ENCODE measurements around the gene GPLD1.

Gene GPLD1, protein sequence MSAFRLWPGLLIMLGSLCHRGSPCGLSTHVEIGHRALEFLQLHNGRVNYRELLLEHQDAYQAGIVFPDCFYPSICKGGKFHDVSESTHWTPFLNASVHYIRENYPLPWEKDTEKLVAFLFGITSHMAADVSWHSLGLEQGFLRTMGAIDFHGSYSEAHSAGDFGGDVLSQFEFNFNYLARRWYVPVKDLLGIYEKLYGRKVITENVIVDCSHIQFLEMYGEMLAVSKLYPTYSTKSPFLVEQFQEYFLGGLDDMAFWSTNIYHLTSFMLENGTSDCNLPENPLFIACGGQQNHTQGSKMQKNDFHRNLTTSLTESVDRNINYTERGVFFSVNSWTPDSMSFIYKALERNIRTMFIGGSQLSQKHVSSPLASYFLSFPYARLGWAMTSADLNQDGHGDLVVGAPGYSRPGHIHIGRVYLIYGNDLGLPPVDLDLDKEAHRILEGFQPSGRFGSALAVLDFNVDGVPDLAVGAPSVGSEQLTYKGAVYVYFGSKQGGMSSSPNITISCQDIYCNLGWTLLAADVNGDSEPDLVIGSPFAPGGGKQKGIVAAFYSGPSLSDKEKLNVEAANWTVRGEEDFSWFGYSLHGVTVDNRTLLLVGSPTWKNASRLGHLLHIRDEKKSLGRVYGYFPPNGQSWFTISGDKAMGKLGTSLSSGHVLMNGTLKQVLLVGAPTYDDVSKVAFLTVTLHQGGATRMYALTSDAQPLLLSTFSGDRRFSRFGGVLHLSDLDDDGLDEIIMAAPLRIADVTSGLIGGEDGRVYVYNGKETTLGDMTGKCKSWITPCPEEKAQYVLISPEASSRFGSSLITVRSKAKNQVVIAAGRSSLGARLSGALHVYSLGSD

DNA sequence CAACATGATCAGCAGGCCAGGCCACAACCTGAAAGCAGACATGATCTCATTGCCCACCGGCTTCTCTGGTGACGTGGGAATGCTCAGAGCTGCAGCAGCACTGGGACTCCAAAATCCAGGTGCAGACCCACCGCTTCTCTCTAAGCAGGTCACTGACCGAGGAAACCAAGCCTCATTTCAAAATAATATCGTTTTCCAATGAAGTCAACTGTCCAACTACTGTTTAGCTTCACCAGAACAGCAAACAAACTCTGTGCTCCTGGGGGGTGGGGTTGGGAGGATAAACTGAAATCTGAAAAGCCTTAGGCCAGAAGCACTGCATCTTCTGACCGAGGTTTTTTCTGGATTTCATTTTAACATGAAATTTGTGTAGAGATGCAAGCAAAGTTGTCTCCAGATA lies at the start of gene GPLD1:
GPLD1 (minus strand) TSS at position 109 of the 400 bp plus-strand sequence; CDS start at position 42, 67 bp downstream.
- Histone ChIP-seq H3K4me1 (ENCODE audit: control insufficient read depth, low read depth, low read length) (no peaks in the 10 kb centered on the region), H3K27ac (ENCODE audit: low read length) (no peak within 1 kb of the TSS), H3K27me3 (ENCODE audit: control insufficient read depth, insufficient read depth, low read length) (peaks cover 14% of the 10 kb centered on the region), H3K4me3 (ENCODE audit: low read length) (no peak within 1 kb of the TSS), H3K9ac (ENCODE audit: low read length) (no peak within 1 kb of the TSS), H3K36me3 (ENCODE audit: control insufficient read depth, low read depth, low read length) (no peaks in the 10 kb centered on the region), H3K9me3 (ENCODE audit: control insufficient read depth, low read depth, low read length) (no peaks in the 10 kb centered on the region)

DNA sequence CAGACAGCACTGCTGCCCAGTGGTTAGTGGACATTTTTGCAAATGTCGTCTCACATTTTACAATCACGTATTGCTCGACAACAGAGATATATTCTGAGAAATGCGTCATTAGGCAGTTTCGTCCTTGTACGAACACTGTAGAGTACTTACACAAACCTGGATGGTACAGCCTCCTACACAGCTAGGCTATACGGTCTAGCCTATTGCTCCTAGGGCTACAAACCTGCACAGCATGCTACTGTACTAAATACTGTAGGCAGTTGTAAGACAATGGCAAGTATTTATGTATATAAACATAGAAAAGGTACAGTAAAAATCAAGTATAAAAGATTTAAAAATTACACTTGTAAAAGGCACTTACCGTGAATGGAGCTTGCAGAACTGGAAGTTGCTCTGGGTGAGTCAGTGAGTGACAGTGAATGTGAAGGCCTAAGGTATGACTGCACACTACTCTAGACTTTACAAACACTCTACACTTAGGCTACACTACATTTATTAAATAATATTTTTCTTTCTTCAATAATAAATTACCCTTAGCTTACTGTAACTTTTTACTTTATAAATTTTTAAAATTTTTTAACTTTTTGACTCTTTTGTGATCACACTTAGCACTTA lies 48.5 kb upstream of the GPLD1 start:
- H3K4me3 ChIP-seq (ENCODE audit: low read length) = no peak overlapping the region
- H3K9ac ChIP-seq (ENCODE audit: low read length) = no peak overlapping the region
- no peaks in the 10 kb centered on the region for H3K4me1 ChIP-seq (ENCODE audit: control insufficient read depth, low read depth, low read length)
- H3K27ac ChIP-seq (ENCODE audit: low read length) = no peak overlapping the region
- no peaks in the 10 kb centered on the region for H3K36me3 ChIP-seq (ENCODE audit: control insufficient read depth, low read depth, low read length)
- no peaks in the 10 kb centered on the region for H3K27me3 ChIP-seq (ENCODE audit: control insufficient read depth, insufficient read depth, low read length)
- H3K9me3 ChIP-seq (ENCODE audit: control insufficient read depth, low read depth, low read length) = no peaks in the 10 kb centered on the region

DNA sequence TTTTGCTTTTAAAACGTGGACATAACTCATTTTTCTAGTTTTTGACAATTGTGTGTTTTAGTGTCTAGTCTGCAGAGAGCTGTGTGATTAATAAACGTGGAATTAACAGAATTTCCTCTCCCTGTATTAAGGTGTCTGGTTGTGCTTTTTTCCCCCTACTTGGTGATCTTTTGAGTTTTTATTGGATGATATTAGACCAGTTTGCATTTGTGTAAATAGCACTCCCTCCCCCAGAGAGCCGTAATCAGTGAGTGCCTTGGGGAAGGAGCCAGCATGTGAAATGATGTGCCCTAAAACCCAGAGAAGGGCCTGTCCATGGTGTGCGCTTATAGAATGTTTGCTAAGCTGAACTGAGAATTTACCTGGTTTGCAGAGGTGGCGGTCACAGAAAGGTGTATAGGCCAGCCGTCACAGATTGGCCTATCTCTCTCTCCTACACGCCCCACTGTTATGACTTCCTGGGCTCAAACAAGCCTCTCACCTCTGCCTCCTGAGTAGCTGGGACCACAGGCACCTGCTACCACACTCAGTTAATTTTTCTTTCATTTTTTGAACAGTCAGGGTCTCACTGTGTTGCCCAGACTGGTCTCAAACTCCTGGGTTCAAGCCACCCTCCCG lies 47.8 kb upstream of the GPLD1 start:
- Histone ChIP-seq H3K27me3 (ENCODE audit: control insufficient read depth, insufficient read depth, low read length) (no peaks in the 10 kb centered on the region), H3K27ac (ENCODE audit: low read length) (no peak overlapping the region), H3K4me3 (ENCODE audit: low read length) (no peak overlapping the region), H3K9ac (ENCODE audit: low read length) (no peak overlapping the region), H3K4me1 (ENCODE audit: control insufficient read depth, low read depth, low read length) (no peaks in the 10 kb centered on the region), H3K36me3 (ENCODE audit: control insufficient read depth, low read depth, low read length) (no peaks in the 10 kb centered on the region), H3K9me3 (ENCODE audit: control insufficient read depth, low read depth, low read length) (no peaks in the 10 kb centered on the region)

DNA sequence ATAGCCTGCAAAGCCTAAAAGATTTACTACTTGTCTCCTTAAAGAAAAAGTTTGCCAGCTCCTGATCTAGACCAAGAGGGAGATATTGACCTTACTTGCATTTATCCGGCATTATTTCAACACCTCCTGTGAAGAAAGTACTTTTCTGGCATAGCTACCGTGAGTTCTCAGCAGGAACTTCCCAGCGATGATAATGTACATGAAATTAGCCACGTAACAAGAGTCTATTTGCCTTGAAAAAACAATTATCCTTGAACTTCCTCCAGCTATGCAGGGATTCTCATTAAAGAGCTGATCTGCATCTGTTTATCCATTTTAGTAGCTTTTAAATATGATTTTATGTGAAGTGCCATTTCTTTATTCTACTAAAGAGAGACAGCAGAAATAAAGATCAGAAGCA lies 47.1 kb upstream of the GPLD1 start:
- H3K9me3 ChIP-seq (ENCODE audit: control insufficient read depth, low read depth, low read length) = no peaks in the 10 kb centered on the region
- H3K4me3 ChIP-seq (ENCODE audit: low read length) = no peak overlapping the region
- H3K4me1 ChIP-seq (ENCODE audit: control insufficient read depth, low read depth, low read length) = no peaks in the 10 kb centered on the region
- no peaks in the 10 kb centered on the region for H3K27me3 ChIP-seq (ENCODE audit: control insufficient read depth, insufficient read depth, low read length)
- no peaks in the 10 kb centered on the region for H3K36me3 ChIP-seq (ENCODE audit: control insufficient read depth, low read depth, low read length)
- no peak overlapping the region for H3K9ac ChIP-seq (ENCODE audit: low read length)
- no peak overlapping the region for H3K27ac ChIP-seq (ENCODE audit: low read length)

DNA sequence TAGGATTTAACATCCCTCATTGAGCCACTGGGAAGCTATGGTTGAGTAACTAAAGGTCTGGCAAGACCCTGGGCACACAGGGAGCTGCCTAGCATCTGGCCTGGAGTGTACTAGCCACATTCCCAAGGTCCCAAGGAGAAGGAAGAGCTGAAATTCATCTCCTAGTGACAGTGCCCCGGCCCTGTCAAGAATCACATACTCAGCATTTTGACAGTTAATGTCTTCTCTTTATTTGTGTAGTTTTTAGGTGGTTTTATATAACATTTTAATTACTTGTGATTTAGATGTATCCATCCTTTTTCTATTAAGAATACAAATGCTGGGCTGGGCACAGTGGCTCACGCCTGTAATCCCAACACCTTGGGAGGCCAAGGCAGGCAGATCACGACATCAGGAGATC lies 45.8 kb upstream of the GPLD1 start:
- H3K27me3 ChIP-seq (ENCODE audit: control insufficient read depth, insufficient read depth, low read length) = no peaks in the 10 kb centered on the region
- H3K9ac ChIP-seq (ENCODE audit: low read length) = no peak overlapping the region
- no peak overlapping the region for H3K27ac ChIP-seq (ENCODE audit: low read length)
- H3K9me3 ChIP-seq (ENCODE audit: control insufficient read depth, low read depth, low read length) = no peaks in the 10 kb centered on the region
- H3K4me1 ChIP-seq (ENCODE audit: control insufficient read depth, low read depth, low read length) = no peaks in the 10 kb centered on the region
- H3K4me3 ChIP-seq (ENCODE audit: low read length) = no peak overlapping the region
- no peaks in the 10 kb centered on the region for H3K36me3 ChIP-seq (ENCODE audit: control insufficient read depth, low read depth, low read length)

DNA sequence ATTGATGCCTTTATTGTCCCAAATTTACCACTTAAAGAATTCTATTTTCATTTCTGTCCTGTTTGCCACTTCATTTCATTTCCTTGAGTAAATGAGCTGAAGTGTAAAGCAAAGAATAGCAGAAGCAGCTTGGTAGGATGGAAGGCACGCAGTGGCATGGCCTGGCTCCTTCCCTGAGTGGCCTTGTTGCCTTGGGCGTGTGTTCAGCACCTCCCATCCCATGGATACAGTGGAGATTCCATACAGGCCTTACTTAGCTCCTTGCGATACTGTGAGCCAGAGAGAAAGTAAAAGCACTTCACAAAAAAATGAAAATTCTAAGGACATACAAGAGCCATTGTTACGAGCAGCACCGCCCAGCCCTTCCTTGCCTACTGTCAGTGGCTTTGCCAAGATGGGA lies 45.0 kb upstream of the GPLD1 start:
- H3K9me3 ChIP-seq (ENCODE audit: control insufficient read depth, low read depth, low read length) = no peaks in the 10 kb centered on the region
- no peaks in the 10 kb centered on the region for H3K36me3 ChIP-seq (ENCODE audit: control insufficient read depth, low read depth, low read length)
- no peak overlapping the region for H3K27ac ChIP-seq (ENCODE audit: low read length)
- no peak overlapping the region for H3K4me3 ChIP-seq (ENCODE audit: low read length)
- H3K4me1 ChIP-seq (ENCODE audit: control insufficient read depth, low read depth, low read length) = no peaks in the 10 kb centered on the region
- no peaks in the 10 kb centered on the region for H3K27me3 ChIP-seq (ENCODE audit: control insufficient read depth, insufficient read depth, low read length)
- no peak overlapping the region for H3K9ac ChIP-seq (ENCODE audit: low read length)

DNA sequence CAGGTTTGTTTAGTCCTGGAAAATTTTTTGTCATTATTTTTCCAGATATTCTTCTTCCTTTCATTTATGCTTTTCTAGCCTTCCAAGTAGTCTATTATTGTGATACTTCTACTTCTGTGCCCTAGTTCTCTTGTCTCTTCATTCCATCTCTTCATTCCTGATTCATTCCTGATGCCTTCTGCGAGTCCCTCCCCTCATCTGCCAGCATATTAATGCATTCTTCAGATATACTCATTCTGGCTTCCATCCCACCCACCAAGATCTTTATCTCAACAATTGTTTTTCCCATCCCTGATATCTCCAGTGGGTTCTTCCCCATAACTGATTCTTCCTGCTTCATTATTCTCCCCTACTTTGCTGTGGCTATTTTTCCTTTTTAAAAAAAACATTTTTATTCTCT lies 40.6 kb upstream of the GPLD1 start:
- no peaks in the 10 kb centered on the region for H3K27me3 ChIP-seq (ENCODE audit: control insufficient read depth, insufficient read depth, low read length)
- no peaks in the 10 kb centered on the region for H3K36me3 ChIP-seq (ENCODE audit: control insufficient read depth, low read depth, low read length)
- no peak overlapping the region for H3K27ac ChIP-seq (ENCODE audit: low read length)
- no peaks in the 10 kb centered on the region for H3K4me1 ChIP-seq (ENCODE audit: control insufficient read depth, low read depth, low read length)
- no peak overlapping the region for H3K4me3 ChIP-seq (ENCODE audit: low read length)
- no peaks in the 10 kb centered on the region for H3K9me3 ChIP-seq (ENCODE audit: control insufficient read depth, low read depth, low read length)
- H3K9ac ChIP-seq (ENCODE audit: low read length) = no peak overlapping the region

DNA sequence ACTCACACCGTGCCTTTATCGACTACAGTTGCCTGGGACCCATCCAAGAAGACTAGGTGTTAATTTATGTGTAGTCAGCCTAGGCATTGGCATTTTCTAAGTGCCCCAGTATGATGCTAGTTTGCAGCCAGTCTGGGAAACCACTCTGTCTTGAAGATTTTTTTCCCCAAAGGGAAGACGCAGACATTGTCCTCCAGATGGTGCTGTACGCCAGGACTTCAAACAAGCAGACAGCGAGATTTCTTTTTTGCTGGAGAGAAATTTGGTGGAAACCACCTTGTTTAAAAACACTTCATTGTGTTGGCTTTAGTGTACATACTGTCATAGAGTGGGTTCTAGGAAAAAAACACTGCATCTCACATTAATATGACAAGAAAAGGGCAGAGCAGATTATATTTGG lies 35.4 kb upstream of the GPLD1 start:
- Histone ChIP-seq H3K4me3 (ENCODE audit: low read length) (no peak overlapping the region), H3K9ac (ENCODE audit: low read length) (no peak overlapping the region), H3K27ac (ENCODE audit: low read length) (no peak overlapping the region), H3K27me3 (ENCODE audit: control insufficient read depth, insufficient read depth, low read length) (no peaks in the 10 kb centered on the region), H3K9me3 (ENCODE audit: control insufficient read depth, low read depth, low read length) (no peaks in the 10 kb centered on the region), H3K4me1 (ENCODE audit: control insufficient read depth, low read depth, low read length) (no peaks in the 10 kb centered on the region), H3K36me3 (ENCODE audit: control insufficient read depth, low read depth, low read length) (no peaks in the 10 kb centered on the region)

DNA sequence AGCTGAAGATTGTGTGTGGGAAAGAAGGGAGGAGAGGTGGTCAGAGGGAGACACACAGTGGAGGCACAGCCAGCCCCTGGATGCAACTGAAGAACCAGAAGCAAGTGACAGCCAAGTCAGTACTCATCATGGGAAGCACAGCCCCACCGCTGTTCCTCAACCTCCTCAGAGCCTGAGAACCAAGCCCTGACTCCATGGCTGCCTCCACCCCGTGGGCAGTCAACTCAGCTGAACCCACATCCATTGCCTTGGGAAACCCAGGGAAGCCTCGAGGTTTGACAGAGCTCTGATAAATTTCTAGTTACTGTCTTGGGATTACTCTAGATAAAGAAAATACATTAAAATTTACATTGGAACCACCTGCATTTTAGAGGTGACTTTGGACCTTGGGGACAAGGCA lies 35.0 kb upstream of the GPLD1 start:
- no peak overlapping the region for H3K9ac ChIP-seq (ENCODE audit: low read length)
- H3K27ac ChIP-seq (ENCODE audit: low read length) = no peak overlapping the region
- H3K36me3 ChIP-seq (ENCODE audit: control insufficient read depth, low read depth, low read length) = no peaks in the 10 kb centered on the region
- no peaks in the 10 kb centered on the region for H3K27me3 ChIP-seq (ENCODE audit: control insufficient read depth, insufficient read depth, low read length)
- H3K9me3 ChIP-seq (ENCODE audit: control insufficient read depth, low read depth, low read length) = no peaks in the 10 kb centered on the region
- no peak overlapping the region for H3K4me3 ChIP-seq (ENCODE audit: low read length)
- H3K4me1 ChIP-seq (ENCODE audit: control insufficient read depth, low read depth, low read length) = no peaks in the 10 kb centered on the region

DNA sequence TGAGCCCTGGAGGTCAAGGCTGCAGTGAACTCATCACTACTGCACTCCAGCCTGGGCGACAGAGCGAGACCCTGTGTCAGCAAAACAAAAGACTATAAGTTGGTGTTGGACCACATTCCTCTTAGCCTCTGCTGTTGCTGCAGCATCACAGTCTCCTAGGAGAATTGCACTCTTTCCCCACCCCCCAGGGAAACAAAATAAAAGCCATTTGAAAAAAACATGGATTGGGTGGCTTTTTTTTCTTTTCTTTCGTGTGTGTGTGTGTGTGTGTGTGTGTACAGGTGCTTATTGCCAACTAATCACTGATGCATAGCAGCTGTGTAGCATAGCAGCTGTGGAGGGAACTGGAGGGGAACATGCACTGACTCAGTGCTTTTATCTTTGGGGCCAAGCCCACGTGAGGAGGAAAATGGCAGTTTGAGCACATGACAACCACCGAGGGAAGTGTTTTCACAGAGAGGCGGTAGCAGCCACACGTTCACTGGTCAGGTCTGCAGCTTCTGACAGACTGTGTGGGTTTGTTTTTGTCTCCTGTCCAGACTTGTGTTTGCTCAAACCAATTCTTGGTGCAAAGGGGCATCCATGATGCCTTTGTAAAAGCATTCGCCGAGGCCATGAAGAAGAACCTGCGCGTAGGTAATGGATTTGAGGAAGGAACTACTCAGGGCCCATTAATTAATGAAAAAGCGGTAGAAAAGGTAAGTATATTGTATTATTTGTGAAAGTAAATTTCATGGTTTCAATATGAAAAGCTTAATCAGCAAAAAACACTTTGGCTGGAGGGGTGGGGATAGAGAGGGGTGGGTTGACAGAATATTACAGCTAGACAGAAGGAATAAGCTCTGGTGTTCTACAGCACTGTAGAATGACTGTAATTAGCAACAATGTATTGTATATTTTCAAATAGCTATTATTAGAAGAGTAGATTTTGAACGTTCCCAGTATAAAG lies 33.1 kb upstream of the GPLD1 start:
- Histone ChIP-seq H3K4me3 (ENCODE audit: low read length) (no peak overlapping the region), H3K36me3 (ENCODE audit: control insufficient read depth, low read depth, low read length) (no peaks in the 10 kb centered on the region), H3K27ac (ENCODE audit: low read length) (no peak overlapping the region), H3K9ac (ENCODE audit: low read length) (no peak overlapping the region), H3K4me1 (ENCODE audit: control insufficient read depth, low read depth, low read length) (no peaks in the 10 kb centered on the region), H3K9me3 (ENCODE audit: control insufficient read depth, low read depth, low read length) (no peaks in the 10 kb centered on the region), H3K27me3 (ENCODE audit: control insufficient read depth, insufficient read depth, low read length) (no peaks in the 10 kb centered on the region)

All from iPS-18a (cell line).